Body of pancreas (tissue), 4 donors: Measurements from ENCODE around the gene TOGARAM2.

Source experiments
- CTCF ChIP-seq, 7 experiments: fragments of 450-650 bp in 4 of 7; fragments of 200-600 bp in 3 of 7; sonication (generic) in 3 of 7; IDR thresholded peaks; one replicate each; pipeline ENCODE4 v1.5.1; 2016 to 2019; ENCODE audit warnings: antibody characterized with exemption in 7 of 7
- POLR2A ChIP-seq, 3 donors: fragments of 450-650 bp; IDR thresholded peaks; one replicate each; pipeline ENCODE4 v1.6.1; 2016; ENCODE audit warnings: antibody characterized with exemption in 3 of 3, mild to moderate bottlenecking in 2 of 3

GRCh38 chr2:28979576-28980366, 1.3 kb upstream of the TOGARAM2 start:
- TF ChIP-seq CTCF (IDR thresholded peaks at IDR 0.05) (no peak), POLR2A (IDR thresholded peaks at IDR 0.05) (no peak)
